ENCODE data around the gene PATJ. TPM values are rescaled to one million over a fixed set of nuclear protein-coding genes. Genes with fewer than 3 reads are reported as not detected.

The PATJ gene
- total RNA-seq, 1 donor from 2014 or later, result 11.3 TPM

GRCh38 chr1:62011006-62011405, 268.7 kb downstream of the PATJ start:
- Mint-ChIP-seq H3K4me3 (ENCODE audit: unreplicated experiment) (no peak overlapping the region), H3K9me3 (ENCODE audit: unreplicated experiment) (no peaks in the 10 kb centered on the region), H3K27me3 (ENCODE audit: unreplicated experiment) (no peaks in the 10 kb centered on the region), H3K4me1 (ENCODE audit: unreplicated experiment) (no peaks in the 10 kb centered on the region), H3K36me3 (ENCODE audit: unreplicated experiment) (no peaks in the 10 kb centered on the region), H3K27ac (ENCODE audit: unreplicated experiment) (no peak overlapping the region)
- TF ChIP-seq CTCF (IDR thresholded peaks at IDR 0.05), result no peak
- DNase-seq (ENCODE audit: extremely low spot score, unreplicated experiment), result no peak

- no peaks in the 10 kb centered on the region for H3K36me3 Mint-ChIP-seq (ENCODE audit: unreplicated experiment)
- DNase-seq (ENCODE audit: extremely low spot score, unreplicated experiment), result no peak
- H3K27ac Mint-ChIP-seq (ENCODE audit: unreplicated experiment), result no peak overlapping the region
- no peaks in the 10 kb centered on the region for H3K27me3 Mint-ChIP-seq (ENCODE audit: unreplicated experiment)
- no peaks in the 10 kb centered on the region for H3K9me3 Mint-ChIP-seq (ENCODE audit: unreplicated experiment)
- TF ChIP-seq CTCF (IDR thresholded peaks at IDR 0.05), result no peak
- no peaks in the 10 kb centered on the region for H3K4me1 Mint-ChIP-seq (ENCODE audit: unreplicated experiment)
- H3K4me3 Mint-ChIP-seq (ENCODE audit: unreplicated experiment), result no peak overlapping the region
Observed at GRCh38 chr1:62012095-62012494, 269.8 kb downstream of the PATJ start.

GRCh38 chr1:62012836-62013235, 270.6 kb downstream of the PATJ start:
- Mint-ChIP-seq H3K4me3 (ENCODE audit: unreplicated experiment) (no peak overlapping the region), H3K27me3 (ENCODE audit: unreplicated experiment) (no peaks in the 10 kb centered on the region), H3K4me1 (ENCODE audit: unreplicated experiment) (no peaks in the 10 kb centered on the region), H3K36me3 (ENCODE audit: unreplicated experiment) (no peaks in the 10 kb centered on the region), H3K27ac (ENCODE audit: unreplicated experiment) (no peak overlapping the region), H3K9me3 (ENCODE audit: unreplicated experiment) (no peaks in the 10 kb centered on the region)
- no peak for TF ChIP-seq CTCF (IDR thresholded peaks at IDR 0.05)
- no peak for DNase-seq (ENCODE audit: extremely low spot score, unreplicated experiment)

- H3K27ac Mint-ChIP-seq (ENCODE audit: unreplicated experiment), result no peak overlapping the region
- no peaks in the 10 kb centered on the region for H3K9me3 Mint-ChIP-seq (ENCODE audit: unreplicated experiment)
- no peaks in the 10 kb centered on the region for H3K27me3 Mint-ChIP-seq (ENCODE audit: unreplicated experiment)
- TF ChIP-seq CTCF (IDR thresholded peaks at IDR 0.05), result no peak
- no peak for DNase-seq (ENCODE audit: extremely low spot score, unreplicated experiment)
- no peaks in the 10 kb centered on the region for H3K36me3 Mint-ChIP-seq (ENCODE audit: unreplicated experiment)
- H3K4me3 Mint-ChIP-seq (ENCODE audit: unreplicated experiment), result no peak overlapping the region
- no peaks in the 10 kb centered on the region for H3K4me1 Mint-ChIP-seq (ENCODE audit: unreplicated experiment)
Observed at GRCh38 chr1:62013264-62013663, 271.0 kb downstream of the PATJ start.

- DNase-seq (ENCODE audit: extremely low spot score, unreplicated experiment), result no peak
- no peak for TF ChIP-seq CTCF (IDR thresholded peaks at IDR 0.05)
- H3K4me1 Mint-ChIP-seq (ENCODE audit: unreplicated experiment), result no peaks in the 10 kb centered on the region
- no peaks in the 10 kb centered on the region for H3K9me3 Mint-ChIP-seq (ENCODE audit: unreplicated experiment)
- no peak overlapping the region for H3K27ac Mint-ChIP-seq (ENCODE audit: unreplicated experiment)
- no peaks in the 10 kb centered on the region for H3K27me3 Mint-ChIP-seq (ENCODE audit: unreplicated experiment)
- no peak overlapping the region for H3K4me3 Mint-ChIP-seq (ENCODE audit: unreplicated experiment)
- no peaks in the 10 kb centered on the region for H3K36me3 Mint-ChIP-seq (ENCODE audit: unreplicated experiment)
Observed at GRCh38 chr1:62022382-62022983, 280.2 kb downstream of the PATJ start.
